H9 (cell line): ENCODE results near the gene RNF111. TPM values are rescaled to one million over a fixed set of nuclear protein-coding genes. Genes with fewer than 3 reads are reported as not detected.

Experiments used
- DNase-seq: peaks from one replicate; pipeline ENCODE4 v3.0.0-alpha.2; 2017
- H2AFZ ChIP-seq: one replicate; pipeline ENCODE4 v1.6.1; 2013; ENCODE audit warnings: mild to moderate bottlenecking, low read length, control low read depth, moderate library complexity
- H2AK5ac ChIP-seq: 2 replicates; pipeline ENCODE4 v1.6.1; 2013; ENCODE audit warnings: low read length, control low read depth, mixed read lengths; ENCODE audit not compliant: insufficient read length
- H2BK120ac ChIP-seq: one replicate; pipeline ENCODE4 v1.6.1; 2013; ENCODE audit warnings: low read depth, mild to moderate bottlenecking, low read length, control low read depth, inconsistent platforms; ENCODE audit not compliant: poor library complexity, severe bottlenecking
- H2BK12ac ChIP-seq: 2 replicates; pipeline ENCODE4 v1.6.1; 2013; ENCODE audit warnings: low read length, control low read depth, mixed read lengths, low read depth; ENCODE audit not compliant: insufficient read length
- H2BK15ac ChIP-seq: 2 replicates; pipeline ENCODE4 v1.6.1; 2013; ENCODE audit warnings: low read depth, low read length, control low read depth
- H2BK20ac ChIP-seq: one replicate; pipeline ENCODE4 v1.6.1; 2013; ENCODE audit warnings: low read depth, mild to moderate bottlenecking, low read length, control low read depth, inconsistent platforms; ENCODE audit not compliant: poor library complexity, severe bottlenecking
- H2BK5ac ChIP-seq: 2 replicates; pipeline ENCODE4 v1.6.1; 2013; ENCODE audit warnings: low read length, control low read depth, mixed read lengths; ENCODE audit not compliant: insufficient read length
- H3K14ac ChIP-seq: 2 replicates; pipeline ENCODE4 v1.6.1; 2013; ENCODE audit warnings: low read length, control low read depth; ENCODE audit not compliant: insufficient read depth
- H3K18ac ChIP-seq: 2 replicates; pipeline ENCODE4 v1.6.1; 2013; ENCODE audit warnings: low read depth, mild to moderate bottlenecking, mixed read lengths, low read length, control low read depth; ENCODE audit not compliant: insufficient read length
- H3K23ac ChIP-seq: 2 replicates; pipeline ENCODE4 v1.6.1; 2013; ENCODE audit warnings: low read length, control low read depth, mixed read lengths, low read depth; ENCODE audit not compliant: insufficient read length
- H3K23me2 ChIP-seq: 2 replicates; pipeline ENCODE4 v1.6.1; 2013; ENCODE audit warnings: low read depth, mild to moderate bottlenecking, mixed read lengths, low read length, control low read depth; ENCODE audit not compliant: insufficient read length, poor library complexity, severe bottlenecking
- H3K27ac ChIP-seq: 2 replicates; pipeline ENCODE4 v1.5.1; 2013; ENCODE audit warnings: low read length, control low read depth, mixed read lengths, low read depth; ENCODE audit not compliant: insufficient read length
- H3K27me3 ChIP-seq: 2 replicates; pipeline ENCODE4 v1.6.1; 2013; ENCODE audit warnings: low read length, control low read depth, inconsistent platforms; ENCODE audit not compliant: insufficient read depth
- H3K4ac ChIP-seq: 2 replicates; pipeline ENCODE4 v1.6.1; 2013; ENCODE audit warnings: low read depth, mild to moderate bottlenecking, control low read depth, inconsistent platforms, low read length, moderate library complexity
- H3K4me1 ChIP-seq: 2 replicates; pipeline ENCODE4 v1.6.1; 2013; ENCODE audit warnings: low read length, control low read depth, inconsistent platforms; ENCODE audit not compliant: insufficient read depth
- H3K4me2 ChIP-seq: 2 replicates; pipeline ENCODE4 v1.6.1; 2013; ENCODE audit warnings: low read length, control low read depth, mixed read lengths; ENCODE audit not compliant: insufficient read length, insufficient read depth
- H3K56ac ChIP-seq: 2 replicates; pipeline ENCODE4 v1.6.1; 2013; ENCODE audit warnings: low read depth, mild to moderate bottlenecking, mixed read lengths, low read length, control low read depth; ENCODE audit not compliant: insufficient read length
- H3K79me1 ChIP-seq: 2 replicates; pipeline ENCODE4 v1.6.1; 2013; ENCODE audit warnings: low read depth, mild to moderate bottlenecking, moderate library complexity, low read length, control low read depth, inconsistent platforms; ENCODE audit not compliant: insufficient read depth, poor library complexity, severe bottlenecking
- H3K79me2 ChIP-seq: 2 replicates; pipeline ENCODE4 v1.6.1; 2013; ENCODE audit warnings: low read length, control low read depth, inconsistent platforms; ENCODE audit not compliant: insufficient read depth
- H3K9ac ChIP-seq: 2 replicates; pipeline ENCODE4 v1.6.1; 2013; ENCODE audit warnings: low read length, control low read depth, mixed read lengths; ENCODE audit not compliant: insufficient read length; ENCODE audit errors: extremely low read depth
- H3K9me3 ChIP-seq: one replicate; pipeline ENCODE4 v1.6.1; 2013; ENCODE audit warnings: low read depth, low read length, inconsistent platforms; ENCODE audit not compliant: control insufficient read depth
- H3T11ph ChIP-seq: one replicate; pipeline ENCODE4 v1.6.1; 2013; ENCODE audit warnings: mild to moderate bottlenecking, low read length, control low read depth, inconsistent platforms
- H4K20me1 ChIP-seq: one replicate; pipeline ENCODE4 v1.6.1; 2013; ENCODE audit not compliant: control insufficient read depth, insufficient read length, insufficient read depth
- H4K5ac ChIP-seq: 2 replicates; pipeline ENCODE4 v1.6.1; 2013; ENCODE audit warnings: low read depth, mild to moderate bottlenecking, mixed read lengths, low read length, control low read depth; ENCODE audit not compliant: insufficient read length
- H4K8ac ChIP-seq: replicated peaks from 2 replicates; pipeline ENCODE4 v1.6.1; 2013; ENCODE audit warnings: low read length, control low read depth, mixed read lengths, low read depth; ENCODE audit not compliant: insufficient read length
- H4K91ac ChIP-seq: 2 replicates; pipeline ENCODE4 v1.6.1; 2013; ENCODE audit warnings: low read depth, mild to moderate bottlenecking, moderate library complexity, mixed read lengths, low read length, control low read depth; ENCODE audit not compliant: insufficient read length
- H3K27ac Mint-ChIP-seq, 3 experiments: 2 replicates in 2 of 3; 3 replicates in 1 of 3; pipeline ENCODE4 v1.8.0; 2020 to 2021; ENCODE audit warnings: mixed read lengths in 3 of 3, mild to moderate bottlenecking in 1 of 3, moderate library complexity in 1 of 3
- H3K27me3 Mint-ChIP-seq: 2 replicates; pipeline ENCODE4 v1.8.0; 2021; ENCODE audit warnings: low read depth, mild to moderate bottlenecking, moderate library complexity, mixed read lengths
- H3K36me3 Mint-ChIP-seq, 3 experiments: 2 replicates in 2 of 3; 3 replicates in 1 of 3; pipeline ENCODE4 v1.8.0; 2020 to 2021; ENCODE audit warnings: low read depth in 3 of 3, mixed read lengths in 3 of 3; ENCODE audit not compliant: insufficient read depth in 1 of 3
- H3K4me1 Mint-ChIP-seq, 2 experiments: 2 replicates each; pipeline ENCODE4 v1.8.0; 2020; ENCODE audit warnings: mixed read lengths in 2 of 2
- H3K4me3 Mint-ChIP-seq, 2 experiments: 2 replicates in 1 of 2; 3 replicates in 1 of 2; pipeline ENCODE4 v1.8.0; 2020 to 2021; ENCODE audit warnings: mild to moderate bottlenecking in 2 of 2, mixed read lengths in 2 of 2, moderate library complexity in 1 of 2
- H3K9me3 Mint-ChIP-seq, 2 experiments: 2 replicates in 1 of 2; 3 replicates in 1 of 2; pipeline ENCODE4 v1.8.0; 2020; ENCODE audit warnings: mild to moderate bottlenecking in 2 of 2, mixed read lengths in 2 of 2, moderate library complexity in 1 of 2
- WGBS: extraction: QIAGEN DNeasy Blood & Tissue Kit; methylation state at CpG from one replicate; pipeline ENCODE4 v1.1.7; 2013; ENCODE audit warnings: missing lambda C conversion rate, low lambda C conversion rate, mixed read lengths; ENCODE audit not compliant: insufficient read length; ENCODE audit errors: extremely low coverage; 5-methylcytosine and 5-hydroxymethylcytosine counted together
- total RNA-seq: library from RNA; stranded (reverse); gene quantifications from 2 replicates; pipeline ENCODE4 v1.2.1, GENCODE V29; 2021
- TF ChIP-seq, protein P1 (sequence below): fragments of 200-600 bp; sonication (generic); conservative IDR thresholded peaks from 3 replicates; pipeline ENCODE4 v1.8.0; 2021; ENCODE audit warnings: antibody characterized with exemption, mild to moderate bottlenecking

The RNF111 gene
- total RNA-seq, 1 experiment from 2014 or later = 28.0 TPM

DNA sequence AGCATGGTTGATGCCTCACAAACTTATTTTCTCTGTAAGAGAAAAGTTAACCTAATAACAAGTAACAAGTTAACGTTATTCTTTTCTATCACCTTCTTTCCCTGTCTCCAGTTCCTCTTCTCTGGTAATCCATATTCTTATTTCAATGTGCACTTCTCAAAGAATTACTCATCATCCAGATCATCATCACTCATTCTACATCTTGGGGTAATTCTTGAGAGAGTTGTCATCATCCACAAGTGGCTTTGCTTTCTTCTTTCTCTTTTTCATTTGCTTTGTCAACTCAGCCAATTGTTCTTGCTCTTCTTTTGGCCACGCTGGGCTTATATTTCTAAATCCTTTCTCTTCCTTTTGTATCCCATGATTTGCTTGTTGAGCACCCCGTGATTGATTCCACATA is 20.8 kb upstream of the RNF111 start:
- no peaks in the 10 kb centered on the region for H3K27me3 ChIP-seq
- H3K9ac ChIP-seq = no peak overlapping the region
- TF ChIP-seq, protein P1, sequence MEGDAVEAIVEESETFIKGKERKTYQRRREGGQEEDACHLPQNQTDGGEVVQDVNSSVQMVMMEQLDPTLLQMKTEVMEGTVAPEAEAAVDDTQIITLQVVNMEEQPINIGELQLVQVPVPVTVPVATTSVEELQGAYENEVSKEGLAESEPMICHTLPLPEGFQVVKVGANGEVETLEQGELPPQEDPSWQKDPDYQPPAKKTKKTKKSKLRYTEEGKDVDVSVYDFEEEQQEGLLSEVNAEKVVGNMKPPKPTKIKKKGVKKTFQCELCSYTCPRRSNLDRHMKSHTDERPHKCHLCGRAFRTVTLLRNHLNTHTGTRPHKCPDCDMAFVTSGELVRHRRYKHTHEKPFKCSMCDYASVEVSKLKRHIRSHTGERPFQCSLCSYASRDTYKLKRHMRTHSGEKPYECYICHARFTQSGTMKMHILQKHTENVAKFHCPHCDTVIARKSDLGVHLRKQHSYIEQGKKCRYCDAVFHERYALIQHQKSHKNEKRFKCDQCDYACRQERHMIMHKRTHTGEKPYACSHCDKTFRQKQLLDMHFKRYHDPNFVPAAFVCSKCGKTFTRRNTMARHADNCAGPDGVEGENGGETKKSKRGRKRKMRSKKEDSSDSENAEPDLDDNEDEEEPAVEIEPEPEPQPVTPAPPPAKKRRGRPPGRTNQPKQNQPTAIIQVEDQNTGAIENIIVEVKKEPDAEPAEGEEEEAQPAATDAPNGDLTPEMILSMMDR = no peak
- WGBS = no CpG with 5 or more reads among the region's 3 CpGs
- H4K5ac ChIP-seq = no peak overlapping the region
- no peaks in the 10 kb centered on the region for H3K23me2 ChIP-seq
- H3K27ac ChIP-seq = no peak overlapping the region
- H2BK5ac ChIP-seq = no peak overlapping the region
- no peak overlapping the region for H4K8ac ChIP-seq
- H3K27me3 Mint-ChIP-seq = peaks cover 4% of the 10 kb centered on the region
- H3K18ac ChIP-seq = no peak overlapping the region
- H3K9me3 ChIP-seq = no peaks in the 10 kb centered on the region
- no peak overlapping the region for H2BK20ac ChIP-seq
- no peak overlapping the region for H2BK120ac ChIP-seq
- DNase-seq = no peak
- H3K4me1 ChIP-seq = no peaks in the 10 kb centered on the region
- H2AK5ac ChIP-seq = no peak overlapping the region
- H2AFZ ChIP-seq = no peak overlapping the region
- no peak overlapping the region for H3K4me3 Mint-ChIP-seq
- H3K79me2 ChIP-seq = no peaks in the 10 kb centered on the region
- no peaks in the 10 kb centered on the region for H3K36me3 Mint-ChIP-seq
- no peak overlapping the region for H2BK15ac ChIP-seq
- H3T11ph ChIP-seq = no peak overlapping the region
- no peak overlapping the region for H3K4me2 ChIP-seq
- no peaks in the 10 kb centered on the region; a peak in 1 of 5 replicates for H3K9me3 Mint-ChIP-seq
- no peaks in the 10 kb centered on the region for H3K4me1 Mint-ChIP-seq
- no peak overlapping the region for H2BK12ac ChIP-seq
- no peak overlapping the region for H3K27ac Mint-ChIP-seq
- H3K79me1 ChIP-seq = no peaks in the 10 kb centered on the region
- H3K14ac ChIP-seq = no peak overlapping the region
- no peak overlapping the region for H3K56ac ChIP-seq
- no peak overlapping the region for H4K91ac ChIP-seq
- H3K4ac ChIP-seq = no peak overlapping the region
- no peaks in the 10 kb centered on the region for H4K20me1 ChIP-seq
- H3K23ac ChIP-seq = no peak overlapping the region
